ENCODE results near the gene MKI67.
A peak's percentile ranks its signal among the peaks of the same experiment; 100 is the strongest.

The MKI67 gene

DNA sequence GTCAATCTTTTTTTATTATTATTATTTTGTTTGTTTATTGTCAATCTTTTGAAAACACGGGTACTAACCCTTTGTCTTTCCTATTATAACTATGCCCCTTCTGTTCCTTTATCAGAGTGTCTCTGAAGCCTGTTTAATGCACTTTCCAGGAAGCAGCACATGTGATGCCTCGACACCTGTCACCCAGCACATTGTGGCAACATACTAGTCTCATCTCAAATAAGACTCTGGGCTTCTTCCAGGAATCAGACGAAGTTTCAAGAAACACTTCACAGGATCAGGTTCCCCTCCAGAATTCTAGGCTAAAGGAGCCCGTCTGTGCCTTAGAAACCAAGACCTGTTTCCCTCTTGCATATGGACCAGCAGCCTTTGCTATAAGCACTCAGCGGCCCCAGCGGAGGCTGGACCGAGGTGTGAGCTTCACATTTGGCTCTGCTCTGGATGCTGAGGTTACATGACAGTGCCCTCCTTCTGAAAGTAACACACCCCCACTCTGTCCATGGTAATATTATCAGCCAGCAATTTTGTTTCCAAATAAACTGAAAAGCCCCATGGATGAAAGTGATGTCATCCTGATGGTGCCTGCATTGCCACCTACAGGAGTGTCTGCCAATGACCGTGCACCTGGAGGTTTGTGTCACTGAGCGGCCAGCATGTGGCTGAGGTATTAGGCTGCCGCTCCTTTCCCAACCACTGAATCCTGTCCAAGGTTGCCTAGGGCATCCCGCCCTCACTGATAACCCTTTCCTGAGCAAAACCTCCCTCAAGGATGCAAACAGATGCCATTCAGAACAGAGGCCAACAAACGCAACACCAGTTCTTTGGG, 38.1 kb downstream of the MKI67 start:
- FAIRE-seq: no peak
- no peak for TF ChIP-seq POLR2A (IDR thresholded peaks at IDR 0.05; ENCODE audit: low read depth, low read length)
- DNase-seq (ENCODE audit: insufficient read length, low spot score): no peak

- DNase-seq (ENCODE audit: insufficient read length, low spot score) (no peak), FAIRE-seq (no peak)
- TF ChIP-seq POLR2A (IDR thresholded peaks at IDR 0.05; ENCODE audit: low read depth, low read length): no peak
Observed at GRCh38 chr10:128087146-128087883, 38.9 kb downstream of the MKI67 start.

- FAIRE-seq (no peak), DNase-seq (ENCODE audit: insufficient read length, low spot score) (no peak)
- no peak for TF ChIP-seq POLR2A (IDR thresholded peaks at IDR 0.05; ENCODE audit: low read depth, low read length)
Observed at GRCh38 chr10:128086003-128086863, 40.0 kb downstream of the MKI67 start.

- no peak for DNase-seq (ENCODE audit: insufficient read length, low spot score)
- TF ChIP-seq POLR2A (IDR thresholded peaks at IDR 0.05; ENCODE audit: low read depth, low read length): no peak
- no peak for FAIRE-seq
Observed at GRCh38 chr10:128084991-128085390, 41.2 kb downstream of the MKI67 start.

DNA sequence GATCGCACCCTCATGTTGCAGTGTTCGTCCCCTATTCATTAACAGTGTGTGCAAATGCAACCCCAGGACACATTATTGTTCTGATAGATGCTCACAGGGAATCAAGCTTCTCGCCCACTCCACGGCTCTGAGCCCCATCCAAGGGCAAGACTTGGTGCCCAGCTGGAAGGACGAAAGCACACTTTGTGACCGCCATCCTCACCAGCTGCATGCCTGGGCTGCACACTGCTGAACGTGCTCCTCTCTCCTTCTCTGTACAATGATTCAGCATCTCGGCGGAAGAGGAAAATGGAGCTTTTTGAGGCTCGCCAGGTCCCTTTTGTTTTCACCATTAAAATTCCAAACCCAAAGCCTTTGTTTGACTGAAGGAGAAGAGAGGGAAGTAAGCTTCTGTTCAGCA, 41.9 kb downstream of the MKI67 start:
- TF ChIP-seq POLR2A (IDR thresholded peaks at IDR 0.05; ENCODE audit: low read depth, low read length): no peak
- no peak for DNase-seq (ENCODE audit: insufficient read length, low spot score)
- FAIRE-seq: no peak

- no peak for FAIRE-seq
- DNase-seq (ENCODE audit: insufficient read length, low spot score): no peak
- no peak for TF ChIP-seq POLR2A (IDR thresholded peaks at IDR 0.05; ENCODE audit: low read depth, low read length)
Observed at GRCh38 chr10:128083191-128083895, 42.9 kb downstream of the MKI67 start.

GRCh38 chr10:128081720-128082119, 44.5 kb downstream of the MKI67 start:
- no peak for DNase-seq (ENCODE audit: insufficient read length, low spot score)
- no peak for TF ChIP-seq POLR2A (IDR thresholded peaks at IDR 0.05; ENCODE audit: low read depth, low read length)
- FAIRE-seq: no peak

DNA sequence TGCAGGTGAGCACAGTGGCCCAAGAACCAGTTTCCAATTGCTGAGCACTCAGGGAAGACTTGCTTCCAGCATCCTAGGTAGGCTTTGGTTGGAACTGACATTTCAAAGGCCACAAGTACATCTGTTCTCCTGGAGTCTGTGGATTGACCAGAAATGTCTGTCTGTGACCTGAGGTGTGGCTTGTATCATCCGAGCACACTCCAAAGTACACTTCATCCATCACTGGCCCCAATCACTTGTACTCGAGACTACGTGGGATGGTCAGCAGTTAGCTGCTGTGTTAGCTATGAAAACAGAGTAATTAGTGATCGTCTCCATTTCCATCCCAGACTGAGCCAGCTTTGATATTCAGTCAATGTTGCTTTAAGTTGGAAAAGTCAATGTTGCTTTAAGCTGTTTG, 45.0 kb downstream of the MKI67 start:
- DNase-seq (ENCODE audit: insufficient read length, low spot score) (no peak), FAIRE-seq (no peak)
- TF ChIP-seq POLR2A (IDR thresholded peaks at IDR 0.05; ENCODE audit: low read depth, low read length): no peak

- no peak for DNase-seq (ENCODE audit: insufficient read length, low spot score)
- TF ChIP-seq POLR2A (IDR thresholded peaks at IDR 0.05; ENCODE audit: low read depth, low read length): no peak
- no peak for FAIRE-seq
Observed at GRCh38 chr10:128080641-128081040, 45.6 kb downstream of the MKI67 start.

GRCh38 chr10:128080231-128080630, 46.0 kb downstream of the MKI67 start:
- DNase-seq (ENCODE audit: insufficient read length, low spot score) (no peak), FAIRE-seq (no peak)
- no peak for TF ChIP-seq POLR2A (IDR thresholded peaks at IDR 0.05; ENCODE audit: low read depth, low read length)

DNA sequence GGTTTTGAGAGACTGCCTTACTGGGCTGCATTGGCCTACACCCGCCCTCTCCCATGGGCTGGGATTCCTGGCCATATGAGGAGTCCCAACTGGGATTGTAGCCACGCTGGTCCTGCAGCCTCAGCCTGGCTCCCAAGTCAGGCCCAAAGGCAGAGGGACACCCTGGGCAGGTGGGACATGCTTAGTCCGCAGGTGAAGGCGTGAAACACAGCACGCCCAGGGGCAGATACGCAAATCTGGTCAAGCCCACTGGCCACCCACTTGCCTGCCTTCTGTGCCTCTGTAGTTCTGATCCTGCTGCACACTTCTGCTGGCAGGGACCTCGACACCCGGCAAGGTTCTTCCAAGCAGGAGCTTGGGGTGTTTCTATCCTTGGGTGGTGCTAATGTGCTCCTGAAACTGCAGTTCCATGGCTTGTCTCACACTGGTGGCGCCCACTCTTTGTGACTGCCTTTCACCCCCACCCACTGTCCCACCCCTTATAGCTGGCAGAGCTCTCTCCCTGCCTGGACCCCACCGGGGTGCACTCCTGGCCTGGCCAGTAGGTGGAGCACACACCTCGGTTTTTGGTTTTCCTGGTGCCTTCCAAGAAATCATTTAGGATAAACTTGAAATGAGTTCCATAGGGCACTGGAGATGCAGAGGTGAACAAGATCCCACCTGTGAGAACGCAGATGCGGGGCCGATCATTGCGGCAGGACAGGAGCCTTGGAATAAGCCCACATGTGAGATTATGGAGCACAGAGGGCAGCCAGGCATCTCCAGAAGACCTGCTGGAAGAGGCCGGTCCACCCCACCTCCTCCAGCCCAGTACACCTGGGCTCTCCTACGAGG, 47.9 kb downstream of the MKI67 start:
- no peak for FAIRE-seq

DNA sequence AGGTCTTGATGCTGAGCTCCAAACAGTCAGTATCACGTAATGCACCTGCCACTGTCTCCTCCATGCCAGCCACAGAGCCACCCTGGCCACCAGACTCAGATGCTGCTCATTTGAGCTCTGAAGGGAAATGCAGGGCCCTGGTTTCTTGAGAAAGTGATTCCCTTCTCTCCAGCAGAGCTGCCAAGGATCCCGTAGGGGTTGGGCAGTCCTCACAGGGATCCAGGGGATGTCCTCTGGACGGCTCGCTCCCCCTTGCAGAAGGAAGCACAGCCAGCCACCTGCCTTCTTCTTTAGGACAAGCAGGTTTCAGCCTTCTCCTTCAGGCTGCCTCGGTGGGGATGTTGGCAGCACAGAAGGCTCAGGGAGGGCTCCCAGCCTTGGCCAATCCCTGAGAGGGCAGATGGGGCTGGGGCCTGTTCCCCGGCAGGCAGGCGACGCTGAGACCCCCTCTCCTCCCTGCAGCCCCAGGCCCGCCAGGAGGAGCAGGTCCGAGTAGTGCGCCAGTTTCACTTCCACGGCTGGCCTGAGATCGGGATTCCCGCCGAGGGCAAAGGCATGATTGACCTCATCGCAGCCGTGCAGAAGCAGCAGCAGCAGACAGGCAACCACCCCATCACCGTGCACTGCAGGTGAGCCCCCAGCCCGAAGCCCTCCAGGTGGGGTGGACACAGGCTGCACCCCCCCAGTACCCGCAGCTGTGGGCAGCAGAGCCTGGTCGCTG, 48.9 kb downstream of the MKI67 start:
- DNase-seq (ENCODE audit: insufficient read length, low spot score): no peak
- no peak for TF ChIP-seq POLR2A (IDR thresholded peaks at IDR 0.05; ENCODE audit: low read depth, low read length)
- no peak for FAIRE-seq

More for the DNA sequence above, 47.9 kb downstream of the MKI67 start:
- TF ChIP-seq POLR2A (IDR thresholded peaks at IDR 0.05; ENCODE audit: low read depth, low read length): no peak
- peak; percentile 38 for DNase-seq (ENCODE audit: insufficient read length, low spot score)
